NCI-H1694 treated with DMSO at 0.1 percent for 48 hours (cell line): Measurements from ENCODE around the gene VDR.

Experiments
- DNase-seq: peaks from one replicate; lab custom pipeline; 2025; lab: John Stamatoyannopoulos, UW

VDR gene

DNA sequence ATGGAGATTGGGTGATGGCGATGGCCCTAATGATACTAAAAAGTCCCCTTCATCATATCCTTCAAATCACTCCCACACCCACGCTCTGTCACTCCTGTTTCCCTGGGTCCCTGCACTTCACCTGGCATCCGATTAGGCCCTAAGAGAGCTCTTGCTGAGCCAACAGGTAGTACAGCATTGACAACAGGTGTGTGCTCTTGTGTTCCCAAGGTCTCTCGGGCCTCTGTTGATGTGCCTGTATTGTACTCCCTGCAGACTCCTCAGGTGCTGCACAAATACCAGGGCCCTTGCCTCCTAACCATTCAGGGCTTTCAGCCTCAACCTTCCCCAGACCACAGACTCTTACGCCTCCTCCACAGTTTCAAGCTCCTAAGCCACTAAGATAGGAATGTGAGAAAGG is 25.8 kb upstream of the VDR start:
- no peak for DNase-seq

DNA sequence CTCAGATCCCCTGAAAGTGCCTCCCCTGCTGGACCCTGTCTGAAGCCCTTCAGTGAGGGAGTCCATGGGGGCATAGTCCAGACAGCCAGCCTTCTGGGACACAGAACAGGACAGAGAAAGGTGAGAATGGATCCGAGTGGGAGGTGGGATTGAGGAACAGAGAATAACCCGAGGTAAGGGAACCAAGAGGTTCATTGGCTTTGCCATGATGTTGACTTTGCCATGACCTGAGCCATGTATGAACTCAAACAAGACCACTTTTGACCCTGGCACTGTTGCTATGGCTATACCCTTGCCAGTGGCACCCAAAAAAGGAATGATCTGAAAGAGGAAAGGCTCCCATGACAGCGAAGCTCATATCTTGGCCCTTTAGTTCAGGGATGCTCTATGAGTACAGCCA is 22.6 kb upstream of the VDR start:
- DNase-seq: no peak

DNA sequence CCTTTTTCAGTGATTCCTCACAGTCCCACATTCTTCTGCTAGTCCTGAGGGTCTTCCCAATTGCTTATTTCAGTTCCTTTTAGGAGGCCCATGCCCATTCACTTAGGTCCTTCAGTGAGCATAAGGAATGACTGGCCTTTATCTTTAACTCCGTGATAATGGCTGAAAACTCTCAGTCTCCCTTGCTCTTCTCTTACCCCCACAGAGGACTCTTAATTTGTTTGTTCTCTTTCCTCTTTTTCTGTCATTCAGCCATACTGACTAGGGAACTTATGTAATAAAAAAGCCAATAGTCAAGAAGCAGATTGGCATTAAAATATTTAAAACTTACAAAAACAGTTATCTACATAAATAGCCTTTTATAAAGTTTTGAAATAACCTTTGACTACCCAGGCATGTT is 17.1 kb upstream of the VDR start:
- DNase-seq: no peak

DNA sequence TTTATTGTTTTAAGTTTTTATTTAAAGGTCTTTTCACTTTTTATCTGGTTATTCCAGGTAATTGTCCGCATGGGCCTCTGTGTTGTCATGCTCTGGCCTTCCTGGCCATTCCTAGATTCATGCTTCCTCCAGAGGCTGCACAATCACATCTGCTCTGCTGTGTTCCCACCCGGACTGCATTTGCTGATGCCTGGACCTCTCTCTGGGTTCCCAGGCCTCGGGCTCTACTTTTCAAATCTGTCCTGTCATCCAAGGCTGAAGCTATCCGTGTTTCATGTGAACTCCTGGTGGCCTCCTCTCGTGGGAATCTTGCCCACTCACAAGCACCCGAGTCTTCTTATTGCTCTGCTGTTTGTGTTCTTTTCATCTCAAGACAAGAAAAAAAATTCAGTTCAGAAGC is 16.1 kb upstream of the VDR start:
- no peak for DNase-seq

DNA sequence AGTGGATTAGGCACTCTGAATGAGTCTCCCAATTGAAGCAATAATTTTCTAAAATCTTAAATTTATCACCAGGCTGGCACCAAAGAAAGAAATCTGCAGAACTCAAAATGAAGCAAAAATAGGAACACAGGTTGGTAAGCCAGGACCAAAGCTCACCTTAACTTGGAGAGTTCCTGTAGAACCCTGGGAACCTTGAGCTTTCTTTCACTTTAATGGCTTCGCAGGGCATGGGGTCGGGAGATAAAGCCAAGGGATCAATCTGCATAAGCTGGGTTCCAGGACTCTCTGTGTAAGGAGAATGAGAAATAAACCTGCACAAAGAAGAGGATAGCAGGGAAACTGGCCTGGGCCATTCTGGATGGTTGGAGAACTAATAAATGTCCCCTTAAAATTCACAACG is 8.3 kb upstream of the VDR start:
- no peak for DNase-seq

DNA sequence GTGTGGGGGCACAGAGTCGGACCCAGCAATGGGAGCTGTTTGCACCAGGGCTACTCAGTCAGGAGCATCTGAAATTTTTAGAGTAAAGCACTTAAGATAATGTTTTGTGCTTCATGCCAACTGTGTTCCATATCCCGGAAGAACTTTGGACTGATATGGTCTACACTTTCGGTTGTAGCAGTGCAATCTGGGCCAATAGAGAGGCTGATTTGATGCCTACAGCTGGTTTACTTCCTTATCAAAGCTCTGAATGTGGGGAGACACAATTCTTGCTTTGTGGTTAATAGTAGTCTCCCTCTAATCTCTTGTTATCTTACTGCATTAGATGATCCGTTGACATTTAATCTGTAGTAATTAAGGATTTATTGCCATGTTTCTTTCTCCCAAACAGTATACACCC is 7.8 kb upstream of the VDR start:
- no peak for DNase-seq

DNA sequence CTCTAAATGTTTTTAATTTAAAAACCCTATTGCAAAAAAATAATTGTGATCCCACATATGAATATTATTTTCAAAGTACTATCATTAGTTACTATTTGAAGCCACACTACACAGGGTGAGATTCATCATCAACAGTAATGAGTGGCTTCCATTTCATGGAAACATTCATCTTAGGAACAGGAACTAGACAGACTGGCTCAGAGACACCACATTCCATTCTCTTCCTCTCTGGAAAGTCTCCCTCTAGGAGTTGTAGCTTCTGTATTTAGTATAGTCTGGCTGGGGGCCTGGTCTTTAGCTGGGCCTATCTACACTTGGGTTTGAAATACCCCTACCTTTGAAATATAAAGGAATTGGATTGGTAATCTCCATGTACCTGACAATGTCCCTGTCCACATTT is 6.2 kb upstream of the VDR start:
- DNase-seq: no peak

DNA sequence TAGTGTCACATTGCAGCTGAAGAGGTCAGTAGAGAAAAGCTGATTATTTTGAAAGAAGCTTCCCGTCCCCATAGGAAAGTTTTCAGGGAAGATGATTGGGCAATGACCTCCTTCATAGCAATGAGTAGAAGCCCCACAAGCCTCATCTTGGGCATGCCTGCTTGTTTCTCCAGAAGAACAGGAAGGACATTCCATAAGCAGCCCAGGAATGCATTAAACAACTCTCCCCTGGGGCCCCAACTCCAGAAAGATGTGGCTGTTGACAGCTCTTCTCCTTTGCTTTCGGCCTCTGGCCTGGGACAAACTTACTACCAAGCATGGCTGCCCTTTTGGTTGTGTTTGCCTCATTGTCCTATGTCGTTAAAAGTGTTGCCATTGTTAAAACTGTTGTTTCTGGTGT is 5.7 kb upstream of the VDR start:
- no peak for DNase-seq

DNA sequence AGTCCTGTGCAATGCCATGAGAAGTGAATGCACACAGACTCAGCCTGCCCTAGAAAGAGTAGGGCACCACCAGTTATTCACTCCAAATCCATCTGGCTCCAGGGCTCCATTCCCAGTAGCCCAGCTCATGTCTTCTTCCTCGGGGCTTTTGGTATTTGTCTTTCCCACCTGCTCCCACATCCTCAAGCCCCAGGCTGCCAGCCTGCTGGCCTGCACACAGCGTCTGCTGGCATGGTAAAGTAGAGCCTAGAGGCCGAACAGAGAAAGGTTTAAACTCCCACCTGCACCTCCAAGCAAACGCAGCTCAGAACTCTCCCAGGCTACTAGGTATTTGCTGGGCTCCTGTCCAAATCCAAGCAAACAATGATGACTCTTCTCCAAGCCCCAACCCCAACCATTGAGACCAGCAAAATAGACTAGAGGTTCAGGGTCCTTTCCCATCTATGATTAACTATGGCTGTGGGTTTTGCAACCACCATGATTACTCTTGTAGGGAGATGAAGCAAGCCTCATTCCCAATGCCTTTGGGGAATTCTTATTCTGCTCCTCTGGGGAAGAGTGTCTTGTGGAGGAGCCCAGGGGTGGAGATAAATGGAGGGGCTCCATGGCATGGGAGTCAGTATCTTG is 5.2 kb upstream of the VDR start:
- DNase-seq: no peak

DNA sequence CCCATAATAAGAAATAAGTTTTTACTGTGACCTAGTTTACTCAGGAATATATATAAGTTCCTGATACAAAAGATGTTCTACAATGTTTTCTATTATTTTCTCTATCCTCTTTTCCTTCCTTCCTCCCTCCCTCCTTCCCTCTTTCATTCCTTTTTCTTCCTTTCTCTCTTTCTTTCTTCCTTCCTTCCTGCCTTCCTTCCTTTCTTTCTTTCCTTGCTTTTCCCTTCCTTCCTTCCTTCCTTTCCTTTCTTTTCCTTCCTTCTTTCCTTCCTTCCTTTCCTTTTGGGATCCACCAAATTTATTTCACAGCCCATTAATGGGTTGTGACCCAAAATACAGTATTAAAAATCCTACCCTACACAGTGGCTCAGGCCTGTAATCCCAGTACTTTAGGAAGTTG is 3.9 kb upstream of the VDR start:
- no peak for DNase-seq

DNA sequence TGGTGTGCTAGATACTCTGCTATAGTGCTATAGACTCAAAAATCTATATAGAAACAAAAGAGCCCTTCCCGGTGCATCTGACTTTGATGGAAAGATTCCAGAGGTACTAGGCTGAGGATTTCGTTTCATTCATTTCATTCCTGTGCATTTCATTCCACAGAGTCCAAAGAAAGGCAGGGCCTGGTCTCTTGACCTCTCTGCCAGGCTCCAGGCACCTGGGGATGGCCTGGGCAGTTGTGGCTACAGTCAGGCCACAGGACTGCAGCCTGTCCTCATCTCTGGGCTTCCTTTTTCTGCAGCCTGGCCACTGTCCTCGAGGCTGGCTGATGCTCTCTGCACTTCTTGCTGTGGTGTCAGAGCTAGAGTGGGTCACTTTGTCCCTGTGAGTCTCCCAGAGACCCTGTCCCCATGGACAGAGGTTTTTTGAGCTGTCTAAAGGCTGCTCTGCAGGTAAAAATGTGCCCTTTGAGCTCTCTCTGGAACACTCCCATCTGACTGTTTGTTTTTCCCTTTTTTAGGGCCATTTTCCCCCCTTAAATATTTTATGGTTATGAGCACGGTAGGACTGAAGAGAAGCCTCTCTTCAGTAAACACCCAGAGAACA is 3.2 kb upstream of the VDR start:
- DNase-seq: no peak

DNA sequence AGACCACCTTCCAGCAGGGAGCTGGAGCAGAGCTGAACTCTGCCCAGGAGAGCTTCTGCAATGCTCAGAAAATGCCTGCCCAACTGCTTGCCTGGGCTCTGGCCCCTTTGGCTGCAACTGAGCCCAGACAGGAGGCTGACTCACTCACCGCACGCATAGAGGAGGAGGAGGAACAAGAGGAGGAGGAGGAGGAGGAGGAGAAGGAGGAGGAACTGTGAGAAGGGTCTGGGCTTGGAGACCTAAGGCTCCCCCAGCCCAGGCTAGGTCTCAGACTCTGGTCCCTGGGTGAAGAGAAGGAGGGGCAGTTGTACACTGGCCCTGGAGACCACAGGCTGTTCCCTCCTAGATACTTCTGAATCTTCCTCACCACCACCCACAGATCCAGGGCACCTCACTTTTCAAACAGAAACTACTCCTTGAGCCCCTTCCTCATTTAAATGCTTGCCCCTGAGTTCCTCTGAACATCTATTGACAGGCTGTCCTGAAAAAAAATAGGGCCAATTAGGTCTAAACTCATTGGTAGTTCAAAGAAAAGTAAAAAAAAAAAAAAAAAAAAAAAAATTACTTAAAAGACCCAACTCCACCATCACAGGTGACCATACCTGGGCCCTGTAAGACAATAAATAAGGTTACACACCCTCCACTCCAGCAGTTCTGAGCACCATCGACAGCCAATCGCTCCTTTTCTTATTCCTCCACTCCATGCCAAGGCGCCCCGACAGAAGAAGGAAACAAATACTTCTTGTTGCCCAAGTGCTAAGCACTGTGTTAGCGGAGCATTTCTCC is 674 bp downstream of the VDR start:
- no peak for DNase-seq

DNA sequence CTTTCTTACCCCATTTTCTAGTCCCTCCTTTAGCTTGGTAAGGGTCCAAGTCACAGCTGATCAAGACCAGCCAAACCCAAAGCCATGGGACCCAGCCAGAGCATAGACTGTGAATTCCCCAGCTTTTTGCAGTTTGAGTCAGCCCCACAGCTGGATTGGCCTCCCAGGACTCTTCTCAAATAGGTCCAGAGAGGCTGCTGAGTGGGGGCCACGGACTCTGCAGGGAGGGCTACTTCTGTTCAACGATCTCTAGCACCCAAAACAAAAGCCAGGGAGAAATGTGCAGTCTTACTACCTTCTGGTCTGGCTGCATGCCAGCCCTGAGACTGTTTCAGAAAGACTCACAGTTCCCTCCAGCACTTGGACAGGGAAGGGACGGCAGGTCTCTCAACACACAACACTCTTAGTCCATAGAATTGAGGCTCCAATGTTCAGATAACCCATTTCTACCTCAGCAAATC is 1.6 kb downstream of the VDR start:
- no peak for DNase-seq

DNA sequence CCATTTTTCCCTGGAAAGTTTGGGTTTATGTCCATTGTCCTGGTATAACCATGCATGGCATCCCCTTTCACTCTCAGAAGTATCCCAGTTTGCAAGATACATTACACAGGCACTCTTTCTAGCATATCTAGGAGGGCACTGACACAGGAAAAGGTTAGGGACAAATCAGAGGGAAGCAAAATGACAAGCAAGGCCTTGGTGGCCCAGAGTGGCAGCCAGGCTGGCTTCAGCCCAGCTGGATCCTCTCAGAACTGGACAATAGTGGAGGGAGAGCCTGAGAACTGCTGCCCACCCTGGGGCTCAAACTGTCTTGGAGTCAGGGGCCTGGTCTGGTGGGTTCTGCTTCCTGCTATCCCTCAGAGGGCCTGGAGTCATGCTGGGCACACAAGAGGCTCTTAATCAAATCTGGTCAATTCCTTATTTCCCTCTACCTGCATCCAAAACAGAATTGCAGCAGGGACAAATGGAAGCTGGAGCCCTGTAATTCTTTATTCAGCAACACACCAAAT is 2.6 kb downstream of the VDR start:
- no peak for DNase-seq

DNA sequence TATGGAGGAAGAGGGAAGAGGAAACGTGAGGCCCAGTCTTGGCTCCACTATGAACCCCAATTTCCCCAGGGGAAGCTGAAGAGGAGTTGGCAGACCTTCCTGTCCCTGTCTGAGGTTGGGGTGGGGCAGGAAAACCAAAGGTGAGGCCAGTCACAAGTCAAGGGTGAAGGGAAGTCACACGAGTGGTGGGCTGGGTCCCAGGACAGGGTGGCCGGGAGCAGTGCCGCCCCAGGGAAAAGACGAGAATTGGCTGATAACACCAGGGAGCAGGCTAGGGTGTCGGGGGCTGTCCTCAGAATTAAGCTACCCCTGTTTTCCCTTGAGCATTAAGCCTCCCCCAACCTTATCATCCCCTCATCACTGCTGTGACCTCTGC is 3.1 kb downstream of the VDR start:
- no peak for DNase-seq

DNA sequence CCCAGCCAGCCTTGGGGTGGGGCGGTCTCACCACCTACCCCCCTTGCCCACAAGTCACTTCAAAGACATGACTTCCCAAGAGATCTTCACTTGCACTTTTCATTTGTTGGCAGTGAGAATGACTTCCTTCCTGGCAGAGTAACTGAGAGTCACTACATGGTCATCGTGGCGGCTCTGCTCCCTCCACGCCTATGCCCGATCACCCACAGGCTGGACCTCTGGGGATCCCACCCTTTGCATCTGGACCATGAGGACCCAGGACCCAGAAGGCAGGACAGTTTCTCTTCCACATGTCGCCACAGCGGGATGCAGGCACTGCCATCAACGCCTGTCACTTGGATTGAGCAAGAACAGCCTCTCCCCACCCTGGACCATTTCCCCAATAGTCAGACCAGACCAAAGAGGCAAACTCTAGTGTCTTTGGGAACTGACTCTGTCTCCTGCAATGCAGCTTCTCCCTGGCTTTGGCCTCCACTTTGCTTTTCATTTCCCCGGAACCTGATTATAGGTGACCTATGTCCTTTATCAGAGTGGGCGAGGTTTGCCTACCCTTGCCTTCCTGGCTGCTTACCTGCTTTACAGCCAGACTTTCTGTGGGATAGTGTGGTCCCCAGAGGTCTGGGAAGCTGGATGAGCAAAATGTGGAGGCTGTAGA is 3.6 kb downstream of the VDR start:
- no peak for DNase-seq

DNA sequence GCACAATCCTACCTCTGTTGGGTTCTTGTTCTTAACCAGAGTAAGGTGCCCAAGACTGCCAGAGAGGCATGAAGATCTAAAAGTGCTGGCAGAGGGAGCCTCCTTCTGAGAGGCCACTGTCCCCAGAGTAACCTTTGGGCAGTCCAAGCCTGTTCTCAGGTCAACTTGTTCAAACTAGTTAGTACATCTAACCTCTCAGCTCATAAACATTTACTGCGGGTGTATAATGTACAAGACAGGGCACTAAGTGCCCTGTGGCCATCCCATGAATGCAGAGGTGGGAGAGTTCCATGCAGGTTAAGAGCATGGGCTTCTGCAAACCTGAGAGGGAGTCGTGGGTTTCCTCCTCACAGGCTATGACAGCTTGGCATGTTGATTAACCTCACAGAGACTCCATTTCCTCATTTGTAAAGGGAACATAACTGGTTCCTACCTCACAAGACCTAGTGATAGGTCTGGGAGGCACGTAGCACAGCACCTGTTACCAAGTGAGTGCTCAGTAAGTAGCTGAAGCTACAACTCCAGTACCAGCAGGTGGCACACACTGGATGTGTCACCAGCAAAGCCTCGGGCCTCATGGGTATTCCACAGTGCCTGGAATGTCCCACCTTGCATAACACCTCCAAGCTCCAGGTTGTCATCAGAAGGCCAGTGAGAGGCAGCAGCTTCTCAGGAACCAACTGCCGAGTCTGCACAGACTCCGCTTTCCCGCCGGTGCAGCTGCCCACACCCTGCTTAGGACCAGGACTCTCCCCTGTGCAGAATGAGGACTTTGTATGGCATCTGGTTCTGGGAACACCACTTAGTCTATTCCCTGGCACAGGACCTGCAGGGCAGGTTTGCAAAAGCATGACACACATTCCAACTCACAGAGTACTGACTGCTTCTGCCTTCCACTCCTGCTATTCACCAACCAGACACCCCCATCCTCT is 4.4 kb downstream of the VDR start:
- no peak for DNase-seq

DNA sequence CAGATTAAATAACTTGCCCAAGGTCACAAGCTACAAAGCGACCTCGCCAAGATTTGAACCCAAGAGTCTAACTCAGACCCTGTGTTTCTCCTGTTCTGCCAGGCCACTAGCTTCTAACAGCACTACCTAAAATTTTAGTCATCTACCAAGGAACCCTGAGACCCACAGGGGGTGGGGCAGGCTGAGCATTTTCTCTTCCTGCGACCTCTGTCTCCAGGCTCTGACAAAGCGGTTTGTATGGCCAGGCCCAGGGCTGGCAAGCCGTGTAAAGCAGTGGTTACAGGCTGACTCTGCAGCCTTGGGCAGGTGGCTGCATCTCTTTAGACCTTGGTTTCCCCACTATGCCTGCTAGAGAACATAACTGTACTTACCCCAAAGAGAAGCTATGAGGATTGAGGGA is 5.3 kb downstream of the VDR start:
- DNase-seq: no peak

DNA sequence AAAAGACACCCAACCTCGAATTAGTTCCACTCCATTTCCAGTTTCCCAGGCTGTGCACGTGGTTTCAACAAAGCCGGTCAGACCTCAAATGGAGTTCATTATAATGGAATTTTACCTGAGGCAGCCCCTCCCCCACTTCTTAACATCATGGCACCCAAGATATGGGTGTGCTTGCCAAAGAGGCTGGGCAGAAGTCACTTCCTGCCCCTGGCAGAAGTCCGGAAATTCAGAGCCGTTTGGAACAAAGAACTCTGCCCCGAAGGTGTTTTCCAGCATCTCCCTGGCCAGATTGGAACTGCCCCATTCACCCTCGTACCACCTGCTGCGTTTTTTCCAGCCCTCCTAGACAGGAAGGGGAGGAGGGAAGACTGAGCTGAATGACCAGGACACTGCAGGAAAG is 8.2 kb downstream of the VDR start:
- DNase-seq: no peak

DNA sequence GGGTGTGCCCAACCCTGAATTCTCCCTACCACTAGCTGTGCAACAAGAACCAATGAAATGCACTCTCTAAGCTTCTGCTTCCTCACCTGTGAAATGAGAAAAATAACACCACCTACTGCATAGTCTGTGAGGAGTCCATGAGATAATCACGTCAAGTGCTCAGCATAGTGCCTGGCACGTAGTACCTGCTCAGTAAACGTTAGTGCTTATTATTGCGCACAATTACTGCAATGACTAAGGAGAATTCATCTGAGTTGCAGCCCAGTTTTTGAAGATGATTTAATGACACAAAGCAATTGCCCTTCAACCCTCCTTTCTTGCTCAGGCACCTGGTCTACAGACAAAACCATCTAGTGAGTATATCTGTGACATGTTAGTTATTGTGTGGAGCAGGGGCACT is 8.8 kb downstream of the VDR start:
- DNase-seq: no peak

DNA sequence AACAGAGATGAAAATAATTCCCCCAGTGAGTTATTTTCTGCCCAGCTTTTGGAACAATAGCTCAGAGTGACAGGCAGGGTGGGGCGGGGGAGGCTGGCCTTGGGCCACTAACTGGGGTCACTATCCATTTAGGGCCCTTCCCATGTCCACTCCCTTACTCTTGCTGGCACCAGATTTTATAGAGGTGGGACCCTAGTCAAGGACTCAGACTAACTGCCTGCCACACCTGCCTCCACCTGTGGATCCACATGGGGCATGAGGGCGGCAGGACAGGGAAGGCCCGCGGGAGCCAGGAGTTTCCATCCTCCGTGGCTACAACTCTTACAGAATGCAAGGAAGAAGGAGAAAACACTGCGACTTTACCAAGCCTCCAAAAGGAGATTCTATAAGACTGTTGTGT is 10.1 kb downstream of the VDR start:
- no peak for DNase-seq

DNA sequence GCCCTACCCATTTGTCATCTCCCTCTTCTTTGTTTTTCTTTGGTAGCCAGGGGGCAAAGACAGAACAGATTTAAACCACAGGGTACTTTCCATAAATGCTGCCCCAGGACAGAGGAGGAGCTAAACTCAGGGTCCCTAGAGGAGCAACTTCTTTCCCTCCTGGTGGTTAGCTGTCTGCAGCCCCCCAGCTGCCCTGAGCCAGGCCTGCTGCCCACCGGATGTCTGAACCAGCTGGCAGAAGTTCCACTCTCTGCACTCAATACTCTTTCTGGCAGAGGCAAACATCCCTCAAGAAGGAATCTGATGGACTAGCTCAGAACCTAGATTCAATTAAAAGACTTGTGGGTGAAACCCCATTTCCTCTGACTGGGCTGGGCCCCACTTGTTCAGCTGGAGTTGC is 10.7 kb downstream of the VDR start:
- DNase-seq: no peak
